OCI-M1 (cell line): Measurements from ENCODE around the gene IL6R.

Source experiments
- DNase-seq: peaks from one replicate; lab custom pipeline; 2025; lab: John Stamatoyannopoulos, UW

The IL6R gene

DNA sequence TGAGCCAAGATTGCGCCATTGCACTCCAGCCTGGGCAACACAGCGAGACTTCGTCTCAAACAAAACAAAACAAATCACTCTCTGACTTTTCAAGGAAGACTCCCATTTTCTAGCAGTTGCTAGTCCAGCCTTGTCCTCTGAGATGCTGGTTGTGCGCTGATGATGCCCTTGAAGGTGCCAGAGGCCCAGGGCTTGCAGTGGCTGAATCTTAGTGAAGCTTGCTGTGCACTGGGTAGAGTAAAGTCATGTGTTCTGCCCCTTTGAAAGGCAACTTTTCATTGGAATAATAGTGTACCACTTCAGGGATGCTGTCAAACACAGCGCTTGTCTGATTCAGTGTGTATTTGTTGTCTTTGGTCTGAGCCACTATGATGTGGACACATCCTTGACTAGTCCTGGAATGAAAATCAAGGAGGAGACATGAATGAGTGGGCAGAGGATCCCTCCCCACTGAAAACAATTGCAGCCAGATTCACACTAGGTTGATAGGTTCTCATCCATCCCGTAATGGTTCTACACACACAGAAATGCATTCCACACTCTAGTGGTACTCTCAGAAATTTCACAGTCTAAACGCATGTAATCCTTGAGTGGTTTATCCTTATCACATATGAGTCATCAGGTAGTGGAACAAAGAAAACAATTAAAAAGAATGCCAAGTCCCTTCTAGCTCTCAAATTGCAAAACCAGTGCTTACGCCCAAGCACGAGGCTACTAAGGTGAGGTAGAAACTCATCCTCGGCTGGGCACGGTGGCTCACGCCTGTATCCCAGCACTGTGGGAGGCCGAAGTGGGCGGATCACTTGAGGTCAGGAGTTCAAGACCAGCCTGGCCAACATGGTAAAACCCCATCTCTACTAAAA lies 79.0 kb downstream of the IL6R start:
- peak; percentile 46 for DNase-seq

DNA sequence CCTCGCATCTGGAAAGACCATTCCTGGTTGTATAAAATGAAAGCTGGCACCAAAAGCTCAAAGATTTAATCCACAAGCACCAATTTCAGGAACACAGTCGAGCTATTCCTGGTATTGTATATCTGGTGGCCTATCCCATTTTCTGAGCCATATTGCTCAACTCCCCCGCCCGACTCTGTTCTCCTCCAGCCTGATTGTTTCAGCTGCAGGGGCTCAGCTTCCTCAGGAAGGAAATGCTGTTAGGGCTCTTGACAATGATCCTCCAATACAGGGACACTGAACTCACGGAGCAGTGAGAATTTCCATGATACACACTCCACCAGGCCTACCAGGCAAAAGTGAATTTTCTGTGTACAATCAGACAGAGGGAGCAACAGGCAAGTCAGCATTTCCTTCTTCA lies 80.0 kb downstream of the IL6R start:
- DNase-seq: peak; percentile 40

DNA sequence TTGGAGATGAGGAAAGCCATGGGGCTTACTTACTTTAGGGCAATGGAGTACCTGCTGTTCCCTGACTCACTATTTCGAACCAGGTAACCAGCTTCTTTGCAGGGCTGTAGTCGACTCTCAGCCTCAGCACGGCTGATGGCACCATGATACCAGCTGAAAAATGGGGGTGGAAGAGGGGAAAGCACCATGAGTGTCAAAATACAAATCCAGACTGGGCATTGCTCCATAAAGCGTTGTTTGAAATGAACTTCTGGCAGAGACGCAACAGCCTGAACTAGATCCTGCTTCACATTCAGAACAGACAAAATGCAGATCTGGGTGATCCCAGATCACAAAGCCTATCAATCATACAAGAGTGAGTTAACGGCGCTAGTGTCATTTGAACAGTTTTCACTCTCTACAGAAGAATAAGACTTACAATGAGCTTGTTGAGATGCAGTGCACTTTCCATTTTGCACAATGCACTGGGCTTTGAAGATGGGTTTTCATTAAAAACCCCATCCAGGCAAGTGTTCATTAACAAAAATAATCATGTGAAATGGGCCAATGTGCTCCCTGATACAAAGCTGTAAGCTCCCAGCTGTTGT lies 80.9 kb downstream of the IL6R start:
- DNase-seq: no peak

DNA sequence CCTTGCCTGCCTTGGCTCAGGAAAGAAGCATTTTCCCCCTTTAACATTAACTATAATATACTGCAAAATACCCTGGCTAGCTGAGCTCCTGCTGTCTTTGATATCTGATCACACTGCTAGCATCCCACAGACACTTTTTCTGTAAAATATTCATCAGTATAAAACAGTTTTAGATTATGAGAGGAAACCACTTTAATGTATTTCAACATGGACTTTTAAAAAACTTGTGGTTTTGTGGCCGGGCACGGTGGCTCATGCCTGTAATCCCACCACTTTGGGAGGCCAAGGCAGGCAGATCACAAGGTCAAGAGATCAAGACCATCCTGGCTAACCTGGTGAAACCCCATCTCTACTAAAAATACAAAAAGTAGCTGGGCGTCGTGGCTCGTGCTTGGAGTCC lies 81.6 kb downstream of the IL6R start:
- DNase-seq: peak; percentile 51

DNA sequence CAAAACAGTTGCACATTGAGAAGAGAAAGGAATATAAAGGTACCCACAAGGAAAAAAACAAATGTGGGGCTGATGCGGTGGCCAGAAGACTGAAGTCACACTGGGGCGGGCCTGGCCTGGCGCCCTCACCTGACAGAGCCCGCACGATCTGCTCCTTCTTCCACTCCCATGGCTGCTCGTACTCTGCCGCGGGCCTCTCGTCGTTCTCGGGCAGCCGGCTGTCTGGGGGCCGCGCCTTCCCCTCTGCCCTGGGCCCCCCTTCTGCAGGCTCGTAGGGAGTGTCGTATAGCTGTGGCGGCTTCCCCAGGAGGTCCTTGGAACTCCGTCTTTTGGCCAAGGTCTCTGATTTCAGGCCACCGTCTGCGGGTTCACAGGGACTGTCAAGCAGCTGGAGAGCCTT lies 83.8 kb downstream of the IL6R start:
- DNase-seq: no peak

DNA sequence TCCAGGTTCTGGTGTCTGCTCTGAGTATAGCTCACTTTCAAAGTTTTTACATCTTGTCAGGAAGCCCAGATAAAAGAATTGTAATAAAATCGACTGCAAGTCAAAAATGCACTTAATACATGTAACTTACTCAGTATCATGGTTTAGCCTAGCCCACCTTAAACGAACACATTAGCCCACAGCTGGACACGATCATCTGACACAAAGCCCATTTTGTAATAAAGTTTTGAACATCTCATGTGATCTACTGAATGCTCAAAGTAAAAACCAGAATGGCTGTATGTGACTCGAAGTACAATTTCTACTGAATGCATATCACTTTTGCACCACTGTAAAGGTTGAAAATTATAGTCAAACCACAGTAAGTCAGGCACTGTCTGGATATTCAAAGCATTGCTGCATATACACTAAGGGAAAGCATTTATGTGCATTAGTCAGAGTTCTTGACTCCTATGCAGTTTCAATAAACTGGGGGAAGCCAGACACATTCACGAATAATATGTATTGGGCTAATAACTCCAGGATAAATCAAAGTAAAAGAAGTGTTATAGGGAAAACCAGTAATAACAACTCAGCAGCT lies 84.6 kb downstream of the IL6R start:
- DNase-seq: no peak

DNA sequence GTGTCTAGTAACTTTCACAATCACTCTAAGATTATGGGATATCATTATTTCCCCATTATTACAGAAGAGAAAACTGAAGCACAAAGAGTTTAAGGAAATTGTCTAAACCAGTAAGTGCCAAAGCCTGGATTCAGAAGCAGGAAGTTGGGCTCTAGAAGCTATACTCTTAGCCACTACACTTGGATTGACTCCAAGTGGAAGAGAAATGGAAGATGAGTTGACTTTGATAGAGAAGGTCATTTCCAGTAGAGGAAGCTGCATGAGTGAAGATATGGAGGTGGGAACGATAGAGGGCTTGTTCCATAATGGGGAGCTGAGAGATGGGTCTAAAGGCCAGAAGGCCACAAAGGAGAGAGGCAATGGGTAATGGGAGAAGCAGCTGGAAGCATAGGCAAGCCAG lies 85.2 kb downstream of the IL6R start:
- peak; percentile 60 for DNase-seq

DNA sequence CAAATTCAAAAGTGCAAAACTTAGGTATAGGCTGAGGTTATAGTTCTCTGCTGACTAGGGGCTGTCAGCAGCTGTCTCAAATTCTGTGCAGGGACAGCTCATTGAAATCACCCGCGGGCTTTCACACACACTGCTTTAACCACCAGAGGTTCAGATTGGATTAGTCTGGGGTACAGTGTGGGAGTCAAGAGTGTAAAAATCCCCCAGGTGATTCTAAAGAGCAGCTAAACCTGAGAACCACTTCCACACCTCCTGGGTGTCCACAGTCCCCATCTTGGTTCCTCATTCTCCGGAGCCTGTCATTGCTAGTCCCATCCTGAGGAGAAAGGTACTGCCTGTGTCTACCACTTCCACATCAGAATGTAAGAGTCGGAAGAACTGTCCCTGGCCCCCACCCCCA lies 87.0 kb downstream of the IL6R start:
- DNase-seq: no peak

DNA sequence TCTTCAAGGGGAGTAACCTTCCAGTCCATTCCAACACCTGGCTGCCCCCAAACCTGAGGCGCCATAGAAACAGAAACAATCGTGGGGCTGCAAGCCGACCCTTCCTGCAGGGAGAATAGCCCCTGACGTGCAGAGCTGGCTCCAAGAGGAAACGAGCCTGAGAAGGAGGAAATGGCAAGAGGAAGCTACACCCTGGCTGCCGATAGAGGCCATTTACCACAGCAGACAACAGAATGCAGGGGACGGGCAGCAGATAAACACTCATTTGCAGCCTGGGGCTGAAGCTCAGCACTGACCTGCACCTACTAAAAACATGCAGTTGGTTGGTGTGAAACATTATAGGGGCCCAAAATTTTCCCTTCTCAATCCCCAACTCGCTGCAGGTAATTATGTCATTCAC lies 88.1 kb downstream of the IL6R start:
- DNase-seq: peak; percentile 71

DNA sequence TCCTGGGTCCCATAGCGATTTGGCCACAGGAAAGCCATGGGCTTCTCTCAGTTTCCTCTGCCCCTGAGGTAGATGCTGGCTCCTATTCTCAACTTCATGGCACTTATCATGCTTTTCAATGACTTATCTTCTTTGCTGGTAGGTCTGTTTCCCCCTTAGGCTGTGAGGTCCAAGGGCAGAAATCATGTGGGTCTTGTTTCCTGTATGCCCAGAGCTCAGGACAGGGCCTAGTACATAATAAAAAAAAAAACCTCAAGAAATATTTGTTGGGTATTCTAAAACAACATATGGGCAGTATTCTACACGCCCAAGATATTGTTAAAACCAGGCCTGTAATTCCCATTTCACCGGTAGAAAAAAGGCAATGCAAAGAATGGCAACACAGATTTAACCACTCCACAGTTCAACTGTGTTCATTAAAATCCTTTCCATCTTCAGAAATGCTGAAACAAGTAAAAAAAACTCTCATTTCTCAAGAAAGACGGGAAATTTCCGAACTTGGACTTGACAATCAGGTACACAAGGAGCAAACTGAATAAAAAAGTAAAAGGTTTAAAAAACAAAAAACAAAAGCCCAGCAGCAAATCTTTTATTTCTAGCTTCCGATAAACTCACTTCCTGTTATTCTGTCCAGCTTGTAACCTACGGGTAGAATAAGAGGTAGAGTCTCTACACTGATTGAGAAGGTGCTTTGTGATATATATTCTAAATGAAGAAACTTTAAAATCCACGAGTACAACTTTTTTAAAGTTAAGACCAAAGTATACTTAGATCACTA lies 90.5 kb downstream of the IL6R start:
- no peak for DNase-seq

DNA sequence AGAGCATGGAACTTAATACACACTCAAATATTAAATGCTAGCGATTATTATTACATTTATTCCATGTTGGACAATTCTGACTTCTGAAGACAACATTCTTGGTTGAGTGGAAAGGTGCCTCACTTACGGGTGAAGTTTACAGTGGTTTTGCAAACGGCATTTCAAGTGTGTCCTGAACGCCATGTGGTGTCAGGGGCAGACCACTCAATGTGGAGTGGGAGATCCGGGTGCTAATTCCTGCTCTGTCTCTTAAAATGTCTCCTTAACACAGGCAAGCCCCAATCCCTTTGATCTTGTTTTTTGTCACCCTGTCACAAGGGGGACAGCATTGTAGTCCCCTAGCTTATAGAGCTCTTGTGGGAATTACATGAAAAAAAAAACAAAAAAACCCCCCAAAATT lies 91.2 kb downstream of the IL6R start:
- no peak for DNase-seq

DNA sequence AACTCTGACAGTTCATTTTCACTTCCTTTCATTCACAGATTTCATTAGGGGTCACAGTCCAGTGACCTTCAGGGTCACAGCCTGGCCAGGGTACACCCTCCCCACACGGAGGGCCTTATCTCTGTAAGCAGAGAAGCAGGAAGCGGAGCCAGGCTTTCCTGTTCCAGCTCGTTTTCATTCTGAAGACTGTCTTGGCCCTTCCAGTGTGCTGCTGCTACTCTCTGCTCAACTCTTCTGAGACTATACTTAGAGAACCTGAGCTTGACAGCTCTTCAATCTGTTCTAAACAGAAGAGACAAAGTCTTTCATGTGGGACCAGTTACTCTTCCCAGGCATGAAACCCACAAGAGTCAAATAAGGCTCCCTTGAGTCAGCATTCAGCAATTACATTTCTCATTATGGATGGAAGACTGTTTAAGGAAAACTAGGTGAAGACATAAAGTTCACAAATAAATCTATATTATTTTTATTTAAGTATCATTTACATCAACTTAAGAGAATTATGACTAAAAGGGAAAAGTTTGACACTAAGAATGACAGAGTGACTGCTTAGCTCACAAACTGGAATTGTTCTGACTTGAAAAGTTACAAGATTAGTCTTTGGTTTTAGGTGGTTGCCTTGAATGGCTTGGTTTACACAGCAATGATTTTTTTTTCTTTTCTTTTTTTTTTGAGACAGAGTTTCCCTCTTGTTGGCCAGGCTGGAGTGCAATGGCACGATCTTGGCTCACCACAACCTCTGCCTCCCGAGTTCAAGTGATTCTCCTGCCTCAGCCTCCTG lies 92.1 kb downstream of the IL6R start:
- peak; percentile 87 for DNase-seq

DNA sequence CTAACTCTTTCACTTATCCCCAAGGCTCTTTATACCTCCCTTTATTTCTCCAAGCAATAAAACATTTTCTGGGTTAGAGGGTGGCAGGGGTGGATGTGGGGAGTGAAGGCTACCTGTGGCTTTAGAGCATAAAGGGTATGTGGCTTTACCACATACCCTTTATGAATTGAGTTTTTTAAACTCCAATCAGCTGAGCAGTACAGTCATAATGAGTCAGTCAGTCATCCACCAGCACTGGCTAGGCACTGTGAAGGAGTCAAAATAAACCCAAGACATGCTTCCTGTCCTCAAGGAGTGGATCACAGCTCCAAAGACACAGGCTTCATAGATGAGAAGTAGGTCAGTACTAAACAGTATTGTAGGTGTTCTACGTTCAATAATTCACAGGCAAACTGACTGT lies 94.3 kb downstream of the IL6R start:
- no peak for DNase-seq

DNA sequence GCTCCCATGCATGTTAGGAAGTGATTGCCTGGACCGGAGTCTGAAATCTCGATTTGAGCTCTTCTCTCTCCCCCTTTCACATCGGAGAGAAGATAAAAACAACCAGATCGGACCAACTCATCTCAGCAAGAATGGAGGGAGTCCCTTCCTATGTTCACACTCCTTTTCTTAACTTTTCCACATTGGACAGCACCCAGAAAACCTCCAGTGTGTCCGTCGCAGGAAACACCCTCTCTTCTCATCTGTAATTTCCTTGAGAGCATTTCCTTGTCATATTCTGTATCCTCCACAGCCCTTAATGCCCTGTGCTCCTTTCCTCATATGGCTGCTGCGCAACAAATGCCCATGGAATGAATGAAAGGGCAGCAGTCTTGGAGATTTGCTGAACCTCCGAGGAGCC lies 95.4 kb downstream of the IL6R start:
- no peak for DNase-seq

DNA sequence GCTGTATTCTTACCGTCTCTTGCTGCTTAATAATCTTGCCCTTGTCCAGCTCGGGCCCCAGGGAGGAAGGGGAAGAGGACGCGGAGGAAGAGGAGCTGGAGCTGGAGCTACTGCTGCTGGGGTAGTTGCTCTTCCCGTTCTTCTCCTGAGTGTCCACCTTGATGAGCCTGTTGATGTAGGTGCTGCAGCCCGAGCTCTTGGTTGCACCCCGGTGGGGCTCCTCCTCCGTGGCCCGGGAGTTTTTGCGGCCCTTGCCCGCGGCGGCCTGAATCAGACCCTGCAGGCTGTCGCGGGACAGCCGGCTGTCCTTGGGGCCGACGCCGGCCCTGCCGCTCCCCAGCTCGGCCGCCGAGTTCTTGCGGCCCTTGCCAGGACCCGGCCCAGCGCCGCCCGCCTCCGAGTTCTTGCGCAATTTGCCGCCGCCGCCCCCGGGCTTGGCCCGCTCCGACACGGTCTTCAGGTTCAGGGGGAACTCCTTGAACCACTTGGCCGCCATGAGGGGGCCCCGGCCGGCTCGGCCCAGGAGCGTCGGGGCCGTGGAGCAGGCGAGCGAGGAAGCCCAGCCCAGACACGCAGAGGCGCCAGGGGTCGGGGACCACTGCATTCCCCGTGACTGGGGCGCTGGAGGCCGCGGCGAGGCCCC lies 96.4 kb downstream of the IL6R start:
- no peak for DNase-seq

DNA sequence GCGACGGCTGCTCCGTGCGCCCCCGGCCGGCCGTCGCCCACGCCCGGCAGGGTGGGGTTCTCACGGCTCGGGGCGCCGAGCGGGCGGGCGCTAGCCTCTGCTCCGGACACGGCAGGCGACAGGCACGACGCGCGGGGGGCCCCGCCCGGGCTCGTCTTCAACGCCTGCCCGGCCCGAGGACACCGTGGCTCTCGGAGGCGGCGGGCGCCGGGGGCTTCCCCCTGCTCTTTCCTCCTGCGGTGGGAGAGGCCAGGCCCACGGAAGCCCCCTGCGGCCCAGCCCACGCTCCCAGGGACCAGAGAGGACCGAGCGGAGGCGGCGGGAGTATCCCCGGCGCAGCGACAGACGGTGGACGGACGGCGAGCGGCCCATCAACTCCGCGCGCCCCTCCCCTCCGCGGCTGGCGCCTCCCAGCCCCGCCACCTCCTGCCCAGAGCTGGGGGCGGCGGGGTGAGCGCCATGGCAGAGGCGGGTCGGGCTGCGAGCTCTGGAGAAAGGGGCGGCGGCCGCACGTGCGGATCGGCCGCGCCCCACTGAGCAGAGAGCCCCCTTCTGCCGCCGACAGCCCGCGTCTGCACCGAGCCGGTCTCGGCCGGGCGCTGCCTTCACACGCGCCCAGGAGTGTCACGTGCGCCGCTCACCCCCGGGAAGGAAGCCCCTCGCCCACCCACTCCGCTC lies 97.1 kb downstream of the IL6R start, which contains the start of the genes SHE and TDRD10:
SHE (minus strand) TSS at position 347 of the 678 bp plus-strand sequence. CDS start 386 bp downstream, outside the sequence.
TDRD10 (plus strand) TSS at position 154 of the 678 bp plus-strand sequence. CDS start 4,685 bp downstream, outside the sequence.
- no peak for DNase-seq

DNA sequence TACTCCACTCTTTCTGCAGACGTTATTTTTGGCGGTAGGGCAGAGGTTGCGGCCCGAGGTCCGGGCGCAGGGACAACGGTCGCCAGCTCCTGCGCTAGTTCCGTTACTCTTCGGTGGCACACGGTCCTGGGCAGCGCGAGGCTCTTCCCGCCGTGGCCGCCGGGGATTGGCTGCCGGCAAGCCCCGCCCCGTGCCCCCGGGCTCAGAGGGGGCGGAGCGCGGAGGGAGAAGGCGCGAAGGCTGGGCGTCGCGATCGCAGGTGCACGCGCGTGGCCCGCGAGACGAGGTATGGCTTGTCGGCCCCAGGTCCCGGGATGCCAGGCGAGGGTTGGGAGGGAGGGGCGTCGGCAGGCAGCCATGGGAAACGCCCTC lies 97.6 kb downstream of the IL6R start:
- no peak for DNase-seq

DNA sequence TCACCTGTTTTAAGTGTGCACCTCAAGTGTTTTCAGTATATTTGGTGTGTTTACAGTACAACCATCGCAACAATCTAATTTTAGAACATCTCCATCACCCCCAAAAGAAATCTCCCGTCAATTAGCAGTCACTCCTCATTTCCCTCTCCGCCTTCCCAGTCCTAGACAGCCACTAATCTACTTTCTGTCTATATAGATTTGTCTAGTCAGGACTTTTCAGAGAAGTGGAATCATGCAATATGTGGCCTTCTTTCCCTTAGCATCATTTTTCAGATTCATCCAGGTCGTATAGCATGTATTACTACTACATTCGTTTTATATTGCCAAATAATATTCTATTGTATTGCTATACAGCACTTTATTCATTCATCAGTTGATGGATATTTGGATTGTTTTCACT lies 98.8 kb downstream of the IL6R start:
- DNase-seq: no peak

DNA sequence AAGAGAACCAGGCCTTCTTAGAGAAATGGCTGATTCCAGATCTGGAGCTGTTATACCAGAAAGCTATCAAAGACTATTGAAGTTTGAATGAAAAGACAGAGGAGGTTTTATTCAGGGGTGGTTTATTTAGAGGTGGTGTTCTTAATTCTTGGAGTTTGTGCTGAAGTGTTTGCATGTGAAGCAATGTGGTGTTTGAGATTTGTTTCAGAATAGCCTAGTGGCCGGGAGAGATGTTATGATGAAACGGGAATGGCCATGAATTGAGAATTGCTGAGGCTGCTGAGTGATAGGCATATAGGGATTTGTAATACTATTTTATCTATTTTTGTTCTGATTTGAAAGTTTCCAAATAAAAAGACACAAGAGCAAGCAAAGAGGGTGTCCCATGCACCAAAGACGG lies 107.6 kb downstream of the IL6R start:
- DNase-seq: no peak

DNA sequence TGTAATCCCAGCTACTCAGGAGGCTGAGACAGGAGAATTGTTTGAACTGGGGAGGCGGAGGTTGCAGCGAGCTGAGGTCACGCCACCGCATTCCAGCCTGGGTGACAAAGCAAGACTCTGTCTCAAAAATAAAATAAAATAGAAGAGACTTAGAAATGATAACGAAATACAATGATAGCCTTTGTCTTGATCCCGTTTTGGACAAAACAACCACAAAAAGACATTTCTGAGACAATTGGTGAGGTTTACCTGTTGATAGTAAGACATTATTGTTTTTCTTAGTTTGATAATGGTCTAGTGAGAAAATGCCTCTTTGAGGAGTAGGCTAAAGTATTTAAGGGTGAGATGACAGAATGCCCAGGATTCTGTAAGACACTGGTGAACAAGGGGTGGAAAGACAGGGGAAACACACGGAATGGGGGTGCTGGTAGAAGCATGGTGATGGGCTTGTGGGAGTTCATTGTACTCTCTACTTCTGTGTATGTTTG lies 109.0 kb downstream of the IL6R start:
- DNase-seq: no peak
